NCI-H1417 treated with DMSO at 0.1 percent for 48 hours (cell line): Measurements from ENCODE around the gene UCN.
"Not testable (repeated sequence)": the region's sequence is repeated elsewhere in the genome, so short reads cannot be mapped to it uniquely, and the experiment has no call there.

ENCODE experiments used
- DNase-seq: peaks from one replicate; lab custom pipeline; 2025; lab: John Stamatoyannopoulos, UW

Gene UCN

DNA sequence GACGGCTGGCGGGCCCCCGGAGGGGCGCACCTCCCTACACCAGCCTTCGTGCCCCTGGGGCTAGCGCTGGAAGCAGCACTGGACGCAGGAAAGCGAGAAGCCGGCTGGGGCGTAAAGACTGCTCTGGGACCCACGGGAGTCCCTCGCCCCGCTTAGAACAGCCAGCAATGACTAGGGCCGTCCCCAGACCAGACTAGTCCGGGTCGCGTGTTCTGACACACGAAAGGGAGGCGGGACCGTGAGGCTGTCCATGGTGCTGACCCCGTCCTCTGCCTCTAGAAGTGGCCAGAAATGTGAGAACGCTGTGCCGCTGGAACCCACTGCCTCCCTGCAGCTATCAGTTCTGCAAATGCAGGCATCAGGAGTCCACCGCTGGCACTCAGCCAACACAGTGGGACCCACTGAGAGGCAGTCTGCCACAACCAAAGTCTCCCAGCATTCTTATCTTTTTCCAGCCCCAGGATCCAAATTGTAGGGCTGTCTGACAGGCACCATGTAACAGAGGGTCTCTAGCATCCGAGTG is at the start of gene UCN:
UCN (minus strand) TSS at position 87 of the 523 bp plus-strand sequence. CDS start 550 bp downstream, outside the sequence.
- no peak for DNase-seq

DNA sequence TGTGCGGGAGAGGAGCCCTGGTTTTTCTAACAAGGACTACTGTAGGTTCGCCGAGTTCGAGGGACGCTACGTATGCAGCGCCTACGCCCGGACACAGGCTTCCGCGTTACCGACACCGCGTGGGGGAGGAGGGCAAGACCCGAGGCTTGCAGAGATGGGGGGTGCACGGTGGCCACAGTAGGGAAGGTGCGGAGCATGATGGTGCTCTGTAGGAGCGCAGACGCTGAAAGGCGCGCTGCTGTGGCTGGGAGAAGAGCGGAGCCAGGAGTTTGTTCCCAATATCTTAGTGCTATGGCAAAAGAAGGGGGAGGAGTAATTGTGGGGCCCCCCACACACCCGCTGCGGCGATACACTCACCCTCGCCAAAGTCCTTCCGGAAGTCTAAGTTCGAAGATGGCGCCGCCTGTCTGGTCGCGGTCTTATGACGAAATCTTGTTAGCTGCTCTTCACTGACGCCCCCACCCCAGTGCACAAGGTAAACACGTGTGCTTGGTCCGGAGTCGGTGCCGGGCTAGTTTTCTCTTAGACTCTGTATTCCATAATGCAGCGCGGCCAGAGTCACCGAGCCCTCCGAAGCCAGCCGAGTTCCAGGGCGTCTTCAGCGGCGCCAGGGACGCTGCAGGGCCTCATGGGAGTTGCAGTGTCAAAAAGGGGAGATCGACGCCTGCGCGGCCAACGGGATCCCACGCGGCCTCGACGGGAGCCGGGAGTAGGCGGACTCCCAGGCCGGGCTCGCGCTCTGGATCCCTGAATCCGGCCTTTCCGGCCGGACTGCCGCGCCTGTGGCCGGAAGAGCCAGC is 48.3 kb upstream of the UCN start, which contains the start of gene GTF3C2:
GTF3C2 (minus strand) TSS at position 383 of the 800 bp plus-strand sequence. CDS start 13,210 bp downstream, outside the sequence.
- DNase-seq: peak; percentile 98

DNA sequence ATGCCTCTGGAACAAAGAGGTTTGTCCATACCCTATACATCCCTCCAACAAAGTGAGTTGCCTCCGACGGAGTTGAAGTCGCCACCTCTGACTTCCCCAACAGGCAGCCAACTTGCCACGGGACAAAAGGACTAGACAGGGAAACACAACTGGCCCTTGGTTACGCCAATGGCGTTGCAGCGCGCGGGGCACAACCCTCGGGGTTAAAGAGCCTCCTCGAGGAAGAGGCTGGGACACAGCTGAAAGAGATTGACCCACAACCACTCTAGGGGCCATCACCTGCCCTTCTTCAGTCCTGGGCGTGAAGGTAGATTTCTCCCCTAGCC is 47.8 kb upstream of the UCN start:
- no peak for DNase-seq

GRCh38 chr2:27354597-27354927 is 46.3 kb upstream of the UCN start:
- no peak for DNase-seq

DNA sequence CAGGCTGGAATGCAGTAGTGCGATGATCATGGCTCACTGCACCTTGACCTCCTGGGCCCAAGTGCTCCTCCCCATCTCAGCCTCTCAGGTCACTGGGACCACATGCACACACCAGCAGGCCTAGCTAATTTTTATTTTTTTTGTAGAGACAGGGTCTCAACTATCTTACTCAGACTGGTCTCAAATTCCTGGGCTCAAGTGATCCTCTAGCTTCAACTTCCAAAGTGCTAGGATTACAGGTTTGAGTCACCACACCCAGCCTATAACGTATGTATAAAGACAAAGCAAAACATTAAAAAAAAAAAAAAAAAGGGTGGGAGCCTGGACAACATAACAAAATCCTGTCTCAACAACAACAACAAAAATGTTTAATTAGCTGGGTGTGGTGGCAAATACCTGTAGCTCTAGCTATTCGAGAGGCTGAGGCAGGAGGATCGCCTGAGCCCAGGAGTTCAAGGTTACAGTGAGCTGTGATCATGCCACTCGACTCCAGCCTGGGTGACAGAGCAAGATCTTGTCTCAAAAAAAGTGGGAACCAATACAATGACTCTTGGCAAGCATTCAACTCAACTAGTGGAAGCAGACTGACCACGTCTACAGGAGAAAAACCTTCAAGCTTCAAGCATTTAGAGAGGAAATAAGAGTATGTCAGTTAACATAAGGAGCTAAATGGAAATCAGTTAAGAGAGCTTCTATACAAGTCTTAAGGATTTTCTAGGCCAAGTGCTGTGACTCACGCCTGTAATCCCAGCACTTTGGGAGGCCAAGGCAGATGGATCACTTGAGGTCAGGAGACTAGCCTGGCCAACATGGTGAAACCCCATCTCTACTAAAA is 45.7 kb upstream of the UCN start:
- DNase-seq: no peak

DNA sequence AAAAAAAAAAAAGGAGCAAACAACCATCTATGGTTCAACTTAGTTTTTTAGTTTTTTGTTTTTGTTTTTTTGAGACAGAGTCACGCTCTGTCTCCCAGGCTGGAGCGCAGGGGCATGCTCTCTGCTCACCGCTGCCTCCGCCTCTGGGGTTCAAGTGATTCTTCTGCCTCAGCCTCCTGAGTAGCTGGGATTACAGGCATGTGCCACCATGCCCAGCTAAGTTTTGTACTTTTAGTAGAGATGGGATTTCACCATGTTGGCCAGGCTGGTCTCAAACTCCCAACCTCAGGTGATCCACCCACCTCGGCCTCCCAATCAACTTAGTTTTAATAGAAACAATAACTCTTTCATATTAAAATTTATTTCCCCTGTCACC is 45.1 kb upstream of the UCN start:
- not testable (repeated sequence) for DNase-seq

GRCh38 chr2:27351802-27352598 is 43.8 kb upstream of the UCN start:
- DNase-seq: no peak

- no peak for DNase-seq
These were observed 42.0 kb upstream of the UCN start for GRCh38 chr2:27350106-27350693.

DNA sequence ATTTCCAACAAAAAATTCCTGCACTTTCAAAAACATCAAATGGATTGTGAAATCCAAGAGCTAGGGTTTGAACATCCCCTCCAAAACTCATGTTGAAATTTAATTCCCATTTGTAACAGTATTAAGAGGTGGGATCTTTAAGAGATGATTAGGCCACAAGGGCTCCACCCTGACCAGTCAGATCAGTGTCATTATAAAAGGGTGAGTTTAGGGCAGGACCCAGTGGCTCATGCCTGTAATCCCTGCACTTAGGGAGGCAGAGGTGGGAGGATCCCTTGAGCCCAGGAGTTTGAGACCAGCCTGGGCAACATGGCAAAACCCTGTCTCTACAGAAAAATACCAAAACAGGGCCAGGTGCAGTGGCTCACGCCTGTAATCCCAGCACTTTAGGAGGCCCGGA is 39.4 kb upstream of the UCN start:
- DNase-seq: no peak

- DNase-seq: no peak
These were observed 27.9 kb upstream of the UCN start for GRCh38 chr2:27336173-27336572.

DNA sequence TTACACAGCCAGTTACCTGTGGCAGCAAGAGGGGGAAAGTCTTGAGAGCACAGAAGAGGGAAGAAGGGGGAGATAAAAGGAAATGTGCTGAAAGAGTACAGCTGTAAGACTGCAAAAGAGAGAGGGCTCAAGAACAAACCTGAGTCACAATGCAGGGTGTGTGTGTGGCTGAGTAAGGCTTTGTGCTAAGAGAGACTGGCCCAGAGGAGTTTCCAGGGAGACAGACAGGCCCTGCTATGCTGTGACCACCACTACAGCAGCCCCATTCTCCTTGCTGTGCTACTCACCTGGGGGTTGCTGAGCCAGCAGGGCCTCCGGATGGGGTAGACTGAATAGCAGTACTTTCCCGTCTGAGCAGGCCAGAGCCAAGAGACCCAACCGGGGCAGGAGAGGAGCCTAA is 27.1 kb upstream of the UCN start:
- no peak for DNase-seq

DNA sequence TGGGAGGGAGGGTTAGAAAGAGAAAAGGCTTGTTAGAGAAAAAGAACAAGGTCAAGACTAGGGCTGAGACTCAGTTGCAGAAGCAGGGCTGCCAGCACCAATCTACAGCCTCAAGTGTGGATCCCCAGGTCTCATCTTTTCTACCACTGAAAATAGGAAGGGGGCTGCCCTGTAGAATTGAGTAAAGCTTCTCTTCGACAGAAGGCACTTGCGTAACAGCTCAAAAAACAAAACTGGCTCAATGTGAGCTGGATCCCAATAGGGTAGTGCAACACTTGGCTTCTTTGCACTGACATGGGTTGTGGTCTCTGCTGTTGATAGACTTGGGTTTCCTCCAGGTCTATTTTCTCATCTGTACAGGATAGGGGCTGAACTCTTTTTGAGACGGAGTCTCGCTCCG is 16.5 kb upstream of the UCN start:
- no peak for DNase-seq

- no peak for DNase-seq
These were observed 15.5 kb upstream of the UCN start for GRCh38 chr2:27323596-27324285.

DNA sequence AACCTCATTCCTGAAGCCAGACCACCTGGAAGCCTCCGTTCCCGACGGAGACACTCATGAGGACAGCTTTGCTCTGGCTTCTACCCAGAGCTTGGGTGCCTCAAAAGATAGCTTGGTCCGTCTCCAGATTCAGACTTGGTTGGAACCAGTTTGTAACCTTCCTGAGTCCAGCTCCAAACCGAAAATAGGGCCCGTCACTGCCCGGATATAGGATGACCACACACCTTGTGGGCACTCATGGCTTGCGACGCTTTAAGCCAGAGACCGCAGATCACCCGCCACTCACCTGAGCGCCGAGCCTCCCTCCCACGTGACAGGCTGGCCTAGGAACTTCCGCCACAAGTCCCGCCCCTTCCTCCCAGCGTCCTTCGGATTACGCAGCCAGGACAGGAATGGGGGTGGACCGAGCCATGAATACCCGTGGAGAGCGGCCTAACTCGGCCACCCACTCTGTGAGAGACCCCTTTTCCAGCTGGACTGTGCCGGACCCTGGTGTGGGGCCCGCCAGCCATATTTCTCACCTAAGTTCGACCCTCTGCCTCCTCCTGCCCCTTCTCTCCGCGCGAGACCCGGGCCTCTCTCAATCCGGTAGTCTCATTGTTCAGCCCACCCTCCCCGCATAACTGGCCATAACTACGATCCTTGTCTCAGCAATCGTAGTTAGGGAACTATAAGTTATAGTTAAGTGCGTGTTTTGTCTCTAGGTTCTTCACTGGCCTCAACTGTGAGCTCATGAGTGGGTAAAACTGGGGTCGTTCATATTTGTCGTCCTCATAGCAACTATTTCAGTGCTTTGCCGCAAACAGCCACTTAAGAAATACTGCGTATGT is 14.7 kb upstream of the UCN start, which contains the start of gene MPV17:
MPV17 (minus strand) TSS at position 332 of the 830 bp plus-strand sequence. CDS start 580 bp downstream, outside the sequence.
- DNase-seq: peak; percentile 75

DNA sequence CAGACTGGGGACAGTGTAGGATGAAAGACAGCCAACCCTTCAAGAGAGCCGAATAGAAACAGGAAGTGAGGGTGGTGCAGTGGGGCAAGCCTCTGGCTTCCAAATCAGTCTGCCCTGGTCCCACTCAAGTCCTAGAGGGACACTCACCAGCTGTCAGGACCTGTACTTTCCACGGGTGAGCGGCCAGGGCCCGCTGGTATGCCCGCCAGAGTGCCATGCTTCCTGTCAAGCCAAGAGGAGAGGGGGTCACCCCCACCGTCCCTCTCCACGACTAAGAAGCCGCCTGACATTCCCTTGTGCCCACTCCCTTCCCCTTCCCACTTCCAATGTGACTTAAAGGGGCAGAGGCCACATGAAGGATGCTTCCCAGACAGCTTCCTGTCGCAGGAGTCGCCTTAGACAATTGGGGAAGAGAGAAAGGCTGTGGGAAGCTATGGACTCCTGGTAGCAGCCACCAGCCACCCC is 14.1 kb upstream of the UCN start:
- DNase-seq: no peak

GRCh38 chr2:27320958-27321543 is 12.8 kb upstream of the UCN start:
- no peak for DNase-seq

- DNase-seq: not testable (repeated sequence)
These were observed 11.6 kb upstream of the UCN start for GRCh38 chr2:27319839-27320238.

- no peak for DNase-seq
These were observed 8.6 kb upstream of the UCN start for GRCh38 chr2:27316655-27317412.

- no peak for DNase-seq
These were observed 6.9 kb upstream of the UCN start for GRCh38 chr2:27315122-27315521.
